Colonic mucosa (tissue), 4 donors: Measurements from ENCODE around the gene CHD9NB. TPM values are rescaled to one million over a fixed set of nuclear protein-coding genes. Genes with fewer than 3 reads are reported as not detected.
"Not testable (repeated sequence)": the region's sequence is repeated elsewhere in the genome, so short reads cannot be mapped to it uniquely, and the experiment has no call there.

ENCODE experiments used
- DNase-seq: peaks from one replicate; pipeline ENCODE4 v3.0.0-alpha.2; 2020
- H3K27ac ChIP-seq: fragments of 200-600 bp; one replicate; pipeline ENCODE4 v1.8.0; 2021
- H3K27me3 ChIP-seq: fragments of 200-600 bp; one replicate; pipeline ENCODE4 v1.8.0; 2021
- H3K36me3 ChIP-seq: fragments of 200-600 bp; one replicate; pipeline ENCODE4 v1.8.0; 2021
- H3K4me1 ChIP-seq: fragments of 200-600 bp; one replicate; pipeline ENCODE4 v1.8.0; 2021; ENCODE audit warnings: mild to moderate bottlenecking
- H3K4me3 ChIP-seq: fragments of 200-600 bp; one replicate; pipeline ENCODE4 v1.8.0; 2021
- H3K9ac ChIP-seq, 2 donors: one replicate each; pipeline ENCODE4 v1.7.0; 2013; ENCODE audit warnings: control low read depth in 2 of 2, low read depth in 2 of 2, low read length in 2 of 2
- H3K9me3 ChIP-seq: fragments of 200-600 bp; one replicate; pipeline ENCODE4 v1.8.0; 2021
- CTCF ChIP-seq: fragments of 200-600 bp; IDR thresholded peaks from one replicate; pipeline ENCODE4 v1.8.0; 2022; ENCODE audit warnings: antibody characterized with exemption, mild to moderate bottlenecking
- intact Hi-C: fragments of 100-400 bp; cut with DNase I; formaldehyde crosslinking; loops from one replicate; pipeline ENCODE4 v1.14.1; 2022
- total RNA-seq, 2 donors: library from RNA; stranded (reverse); fragmentation: NEBNext Ultra II Directional in 1 of 2; extraction: Animal tissue kit (Norgen Biotek cat#: 25700) in 1 of 2; gene quantifications; one replicate each; pipeline ENCODE4 v1.2.1, GENCODE V29; 2021
- donor health status: healthy.
- donor health status: DM: no; HTN: no; CAD: no.
- donor health status: DM: no; HTN: no; CAD: no.

Gene CHD9NB
- total RNA-seq, 2 donors from 2014 or later = 2.5 to 5.6 TPM

GRCh38 chr16:53042235-53042701 lies 10.4 kb downstream of the CHD9NB start:
- no peak for TF ChIP-seq CTCF
- Histone ChIP-seq H3K9ac (peak overlapping the region in 1 of 2 donors; percentile 73), H3K27ac (peak overlapping the region; percentile 91), H3K4me3 (no peak overlapping the region), H3K27me3 (no peaks in the 10 kb centered on the region), H3K36me3 (no peaks in the 10 kb centered on the region), H3K4me1 (peaks cover 13% of the 10 kb centered on the region), H3K9me3 (no peaks in the 10 kb centered on the region)
- no peak for DNase-seq
- intact Hi-C loops = no loop called here

- H3K36me3 ChIP-seq = no peaks in the 10 kb centered on the region
- H3K9ac ChIP-seq = peak overlapping the region in 1 of 2 donors; percentile 73
- DNase-seq = no peak
- no peak overlapping the region for H3K4me3 ChIP-seq
- no peaks in the 10 kb centered on the region for H3K27me3 ChIP-seq
- intact Hi-C loops = no loop called here
- H3K27ac ChIP-seq = peak overlapping the region; percentile 56
- no peaks in the 10 kb centered on the region for H3K9me3 ChIP-seq
- no peak for TF ChIP-seq CTCF
- peaks cover 13% of the 10 kb centered on the region for H3K4me1 ChIP-seq
Measured at GRCh38 chr16:53041320-53042051, 11.2 kb downstream of the CHD9NB start.

- H3K27ac ChIP-seq = no peak overlapping the region
- no peaks in the 10 kb centered on the region for H3K9me3 ChIP-seq
- peaks cover 8% of the 10 kb centered on the region for H3K4me1 ChIP-seq
- intact Hi-C loops = no loop called here
- no peak overlapping the region for H3K4me3 ChIP-seq
- no peak for TF ChIP-seq CTCF
- H3K9ac ChIP-seq = no peak overlapping the region
- H3K27me3 ChIP-seq = no peaks in the 10 kb centered on the region
- H3K36me3 ChIP-seq = no peaks in the 10 kb centered on the region
- no peak for DNase-seq
Measured at GRCh38 chr16:53040788-53041187, 11.9 kb downstream of the CHD9NB start.

GRCh38 chr16:53036711-53037110 lies 16.0 kb downstream of the CHD9NB start:
- intact Hi-C loops, H3K27me3 ChIP-seq, H3K27ac ChIP-seq, H3K4me3 ChIP-seq, H3K9ac ChIP-seq, H3K36me3 ChIP-seq, H3K9me3 ChIP-seq, DNase-seq, H3K4me1 ChIP-seq: not testable (repeated sequence)

- no peak for DNase-seq
- Histone ChIP-seq H3K4me3 (no peak overlapping the region), H3K9me3 (no peaks in the 10 kb centered on the region), H3K36me3 (no peaks in the 10 kb centered on the region), H3K4me1 (no peaks in the 10 kb centered on the region), H3K27me3 (no peaks in the 10 kb centered on the region), H3K27ac (no peak overlapping the region), H3K9ac (no peak overlapping the region)
- TF ChIP-seq CTCF = no peak
- intact Hi-C loops = no loop called here
Measured at GRCh38 chr16:53036066-53036465, 16.6 kb downstream of the CHD9NB start.

GRCh38 chr16:53035176-53035942 lies 17.3 kb downstream of the CHD9NB start:
- no peak overlapping the region for H3K4me3 ChIP-seq
- H3K27ac ChIP-seq = no peak overlapping the region
- no peaks in the 10 kb centered on the region for H3K4me1 ChIP-seq
- no peaks in the 10 kb centered on the region for H3K36me3 ChIP-seq
- no peaks in the 10 kb centered on the region for H3K27me3 ChIP-seq
- no peak for DNase-seq
- intact Hi-C loops = no loop called here
- no peak for TF ChIP-seq CTCF
- no peaks in the 10 kb centered on the region for H3K9me3 ChIP-seq
- H3K9ac ChIP-seq = no peak overlapping the region
